A673 (cell line): ENCODE results near the gene COL4A3. TPM values are rescaled to one million over a fixed set of nuclear protein-coding genes. Genes with fewer than 3 reads are reported as not detected.
A peak's percentile ranks its signal among the peaks of the same experiment; 100 is the strongest.

Experiments used
- BruUV-seq: library from RNA; stranded (reverse); fragments of 400-500 nt; replicated peaks from 2 replicates; lab custom pipeline; 2021; lab: Mats Ljungman, UMichigan
- CTCF ChIA-PET: fragments of 300-600 bp; sonication (Branson Sonifier 250); formaldehyde crosslinking; loops from one replicate; lab custom pipeline; 2022; ENCODE audit warnings: antibody characterized with exemption; lab: Charles Lee
- POLR2A ChIA-PET: fragments of 300-600 bp; sonication (Branson Sonifier 250); formaldehyde crosslinking; loops from one replicate; lab custom pipeline; 2022; ENCODE audit warnings: antibody characterized with exemption; ENCODE audit not compliant: low non-redundant PET; lab: Charles Lee
- DNase-seq: peaks from one replicate; pipeline ENCODE4 v3.0.0-alpha.2; 2015; ENCODE audit warnings: low spot score
- H3K27ac ChIP-seq: fragments of 200-600 bp; sonication (generic); 2 replicates; pipeline ENCODE4 v1.5.1; 2016; ENCODE audit warnings: mixed run types, low read depth, mild to moderate bottlenecking, mixed read lengths, antibody characterized with exemption, low read length; ENCODE audit not compliant: poor library complexity, severe bottlenecking
- H3K27me3 ChIP-seq: fragments of 200-600 bp; sonication (generic); replicated peaks from 2 replicates; pipeline ENCODE4 v1.6.1; 2017; ENCODE audit warnings: mixed run types, low read depth, mild to moderate bottlenecking, mixed read lengths, antibody characterized with exemption, low read length; ENCODE audit not compliant: insufficient read depth, poor library complexity
- H3K36me3 ChIP-seq: fragments of 200-600 bp; sonication (generic); 2 replicates; pipeline ENCODE4 v1.6.1; 2016; ENCODE audit warnings: mixed run types, mild to moderate bottlenecking, mixed read lengths, antibody characterized with exemption, low read length; ENCODE audit not compliant: insufficient read depth, poor library complexity, severe bottlenecking
- H3K4me1 ChIP-seq: fragments of 200-600 bp; sonication (generic); 2 replicates; pipeline ENCODE4 v1.6.1; 2017; ENCODE audit warnings: mixed run types, mild to moderate bottlenecking, mixed read lengths, antibody characterized with exemption, low read length; ENCODE audit not compliant: insufficient read depth, poor library complexity, severe bottlenecking
- H3K4me3 ChIP-seq: fragments of 200-600 bp; sonication (generic); 2 replicates; pipeline ENCODE4 v1.5.1; 2016; ENCODE audit warnings: low read depth, mixed run types, mild to moderate bottlenecking, mixed read lengths, low read length; ENCODE audit not compliant: poor library complexity, severe bottlenecking
- H3K9me3 ChIP-seq: fragments of 200-600 bp; sonication (generic); 2 replicates; pipeline ENCODE4 v1.6.1; 2016; ENCODE audit warnings: mixed run types, low read depth, mild to moderate bottlenecking, mixed read lengths, antibody characterized with exemption, low read length; ENCODE audit not compliant: poor library complexity, severe bottlenecking
- CTCF ChIP-seq: fragments of 300-800, 200-600 bp; sonication (generic); conservative IDR thresholded peaks from 2 replicates; pipeline ENCODE4 v1.5.1; 2017; ENCODE audit warnings: low read depth, mild to moderate bottlenecking, antibody characterized with exemption, low read length, moderate library complexity, mixed read lengths
- EZH2 ChIP-seq: fragments of 200-600 bp; sonication (generic); IDR thresholded peaks from 2 replicates; pipeline ENCODE4 v1.6.1; 2017; ENCODE audit warnings: borderline replicate concordance, low read depth, mild to moderate bottlenecking, mixed read lengths, antibody characterized with exemption, low read length; ENCODE audit not compliant: poor library complexity, severe bottlenecking
- intact Hi-C: fragments of 100-400 bp; cut with micrococcal nuclease; formaldehyde crosslinking; loops from one replicate; pipeline ENCODE4 v1.10.0; 2022; ENCODE audit not compliant: unreplicated experiment
- total RNA-seq: library from RNA; stranded (reverse); gene quantifications from 2 replicates; pipeline ENCODE4 v1.2.3, GENCODE V29; 2021

COL4A3 gene
- total RNA-seq, 1 experiment from 2014 or later = not detected

GRCh38 chr2:227204452-227204851 is 40.0 kb downstream of the COL4A3 start:
- H3K27me3 ChIP-seq = no peaks in the 10 kb centered on the region
- TF ChIP-seq EZH2 (no peak), CTCF (no peak)
- POLR2A ChIA-PET = no interaction called here

GRCh38 chr2:227205701-227206100 is 41.3 kb downstream of the COL4A3 start:
- intact Hi-C loops = no loop called here
- POLR2A ChIA-PET = interaction anchor here (0.6 kb wide), 1 partner anchor 759 kb away, joined by 3 read pairs; no protein-coding TSS in a partner anchor
- BruUV-seq = no TSS peak
- no peaks in the 10 kb centered on the region for H3K36me3 ChIP-seq
- no peak overlapping the region for H3K4me3 ChIP-seq
- CTCF ChIA-PET = no interaction called here
- peak; percentile 26 for DNase-seq
- no peaks in the 10 kb centered on the region for H3K27me3 ChIP-seq
- no peaks in the 10 kb centered on the region for H3K9me3 ChIP-seq
- TF ChIP-seq EZH2 (no peak), CTCF (no peak)
- no peaks in the 10 kb centered on the region for H3K4me1 ChIP-seq
- H3K27ac ChIP-seq = no peak overlapping the region

More at GRCh38 chr2:227204452-227204851, 40.0 kb downstream of the COL4A3 start:
- no TSS peak for BruUV-seq
- Histone ChIP-seq H3K9me3 (no peaks in the 10 kb centered on the region), H3K27ac (no peak overlapping the region), H3K4me3 (no peak overlapping the region), H3K4me1 (no peaks in the 10 kb centered on the region), H3K36me3 (no peaks in the 10 kb centered on the region)
- intact Hi-C loops = no loop called here
- no peak for DNase-seq
- CTCF ChIA-PET = no interaction called here

- Histone ChIP-seq H3K9me3 (no peaks in the 10 kb centered on the region), H3K4me1 (no peaks in the 10 kb centered on the region), H3K27me3 (no peaks in the 10 kb centered on the region), H3K36me3 (no peaks in the 10 kb centered on the region), H3K27ac (no peak overlapping the region), H3K4me3 (no peak overlapping the region)
- no TSS peak for BruUV-seq
- POLR2A ChIA-PET = interaction anchor here (0.6 kb wide), 1 partner anchor 759 kb away, joined by 3 read pairs; no protein-coding TSS in a partner anchor
- TF ChIP-seq CTCF (no peak), EZH2 (no peak)
- no peak for DNase-seq
- CTCF ChIA-PET = no interaction called here
- intact Hi-C loops = no loop called here
These were observed 42.0 kb downstream of the COL4A3 start for GRCh38 chr2:227206406-227206805.
